ENCODE data around the gene CLEC2L. TPM values are rescaled to one million over a fixed set of nuclear protein-coding genes. Genes with fewer than 3 reads are reported as not detected.

CLEC2L gene
- total RNA-seq, 1 experiment from 2014 or later, result not detected

GRCh38 chr7:139560678-139561077 is 37.2 kb downstream of the CLEC2L start:
- ChIA-PET POLR2A (ENCODE audit: low non-redundant PET) (no interaction called here), CTCF (no interaction called here)
- H3K36me3 ChIP-seq (ENCODE audit: insufficient read depth, low read length, poor library complexity, severe bottlenecking), result no peaks in the 10 kb centered on the region
- no peaks in the 10 kb centered on the region for H3K27me3 ChIP-seq (replicated peaks; ENCODE audit: insufficient read depth, low read depth, low read length, poor library complexity)
- H3K9me3 ChIP-seq (ENCODE audit: low read depth, low read length, poor library complexity, severe bottlenecking), result no peaks in the 10 kb centered on the region
- intact Hi-C loops (cut with micrococcal nuclease; ENCODE audit: unreplicated experiment), result no loop called here
- H3K4me3 ChIP-seq (ENCODE audit: low read depth, low read length, poor library complexity, severe bottlenecking), result no peak overlapping the region
- BruUV-seq (replicated peaks), result no TSS peak
- DNase-seq (ENCODE audit: low spot score), result no peak
- no peak overlapping the region for H3K27ac ChIP-seq (ENCODE audit: low read depth, low read length, poor library complexity, severe bottlenecking)
- TF ChIP-seq CTCF (conservative IDR thresholded peaks at IDR 0.05; ENCODE audit: low read depth, low read length), result no peak
- TF ChIP-seq EZH2 (IDR thresholded peaks at IDR 0.05; ENCODE audit: borderline replicate concordance, low read depth, low read length, poor library complexity, severe bottlenecking), result no peak
- H3K4me1 ChIP-seq (ENCODE audit: insufficient read depth, low read length, poor library complexity, severe bottlenecking), result no peaks in the 10 kb centered on the region

- H3K27ac ChIP-seq (ENCODE audit: low read depth, low read length, poor library complexity, severe bottlenecking), result no peak overlapping the region
- POLR2A ChIA-PET (ENCODE audit: low non-redundant PET), result no interaction called here
- no peak for DNase-seq (ENCODE audit: low spot score)
Measured at GRCh38 chr7:139562491-139562890, 39.0 kb downstream of the CLEC2L start.

GRCh38 chr7:139562961-139563565 is 39.6 kb downstream of the CLEC2L start:
- no peaks in the 10 kb centered on the region for H3K4me1 ChIP-seq (ENCODE audit: insufficient read depth, low read length, poor library complexity, severe bottlenecking)
- DNase-seq (ENCODE audit: low spot score), result no peak
- intact Hi-C loops (cut with micrococcal nuclease; ENCODE audit: unreplicated experiment), result no loop called here
- no peak overlapping the region for H3K4me3 ChIP-seq (ENCODE audit: low read depth, low read length, poor library complexity, severe bottlenecking)
- POLR2A ChIA-PET (ENCODE audit: low non-redundant PET), result no interaction called here
- CTCF ChIA-PET, result no interaction called here
- H3K27ac ChIP-seq (ENCODE audit: low read depth, low read length, poor library complexity, severe bottlenecking), result no peak overlapping the region
- TF ChIP-seq CTCF (conservative IDR thresholded peaks at IDR 0.05; ENCODE audit: low read depth, low read length), result no peak
- no peak for TF ChIP-seq EZH2 (IDR thresholded peaks at IDR 0.05; ENCODE audit: borderline replicate concordance, low read depth, low read length, poor library complexity, severe bottlenecking)
- H3K27me3 ChIP-seq (replicated peaks; ENCODE audit: insufficient read depth, low read depth, low read length, poor library complexity), result no peaks in the 10 kb centered on the region
- H3K9me3 ChIP-seq (ENCODE audit: low read depth, low read length, poor library complexity, severe bottlenecking), result no peaks in the 10 kb centered on the region
- no peaks in the 10 kb centered on the region for H3K36me3 ChIP-seq (ENCODE audit: insufficient read depth, low read length, poor library complexity, severe bottlenecking)
- BruUV-seq (replicated peaks), result no TSS peak

More at GRCh38 chr7:139562491-139562890, 39.0 kb downstream of the CLEC2L start:
- Histone ChIP-seq H3K27me3 (replicated peaks; ENCODE audit: insufficient read depth, low read depth, low read length, poor library complexity) (no peaks in the 10 kb centered on the region), H3K9me3 (ENCODE audit: low read depth, low read length, poor library complexity, severe bottlenecking) (no peaks in the 10 kb centered on the region), H3K4me1 (ENCODE audit: insufficient read depth, low read length, poor library complexity, severe bottlenecking) (no peaks in the 10 kb centered on the region), H3K4me3 (ENCODE audit: low read depth, low read length, poor library complexity, severe bottlenecking) (no peak overlapping the region), H3K36me3 (ENCODE audit: insufficient read depth, low read length, poor library complexity, severe bottlenecking) (no peaks in the 10 kb centered on the region)
- TF ChIP-seq CTCF (conservative IDR thresholded peaks at IDR 0.05; ENCODE audit: low read depth, low read length) (no peak), EZH2 (IDR thresholded peaks at IDR 0.05; ENCODE audit: borderline replicate concordance, low read depth, low read length, poor library complexity, severe bottlenecking) (no peak)
- BruUV-seq (replicated peaks), result no TSS peak
- CTCF ChIA-PET, result no interaction called here
- intact Hi-C loops (cut with micrococcal nuclease; ENCODE audit: unreplicated experiment), result no loop called here

All from A673 (cell line).